Neural cell (in vitro differentiated cells): ENCODE results near the gene BLOC1S4. TPM values are rescaled to one million over a fixed set of nuclear protein-coding genes. Genes with fewer than 3 reads are reported as not detected.

ENCODE experiments used
- H2AFZ ChIP-seq: fragments of 200-600, 300-800 bp; sonication (generic), shearing (Covaris generic); 2 replicates; pipeline ENCODE4 v1.6.0; 2014; ENCODE audit warnings: low read depth, mild to moderate bottlenecking, antibody characterized with exemption, low read length, moderate library complexity
- H3F3A ChIP-seq: fragments of 200-600 bp; shearing (Covaris generic); 2 replicates; pipeline ENCODE4 v1.6.1; 2016; ENCODE audit warnings: mild to moderate bottlenecking, moderate library complexity, mixed read lengths, antibody characterized with exemption, low read length; ENCODE audit not compliant: insufficient read depth, poor library complexity, severe bottlenecking
- H3K27ac ChIP-seq: fragments of 200-600, 300-800 bp; sonication (generic), shearing (Covaris generic); 2 replicates; pipeline ENCODE4 v1.5.1; 2014; ENCODE audit warnings: mild to moderate bottlenecking, low read length, moderate library complexity
- H3K27me3 ChIP-seq: fragments of 300-800, 200-600 bp; sonication (generic), shearing (Covaris generic); 2 replicates; pipeline ENCODE4 v1.6.0; 2014; ENCODE audit warnings: mild to moderate bottlenecking, low read depth, low read length, moderate library complexity; ENCODE audit not compliant: insufficient read depth
- H3K36me3 ChIP-seq: fragments of 300-800, 200-600 bp; sonication (generic), shearing (Covaris generic); 2 replicates; pipeline ENCODE4 v1.5.1; 2014; ENCODE audit warnings: mild to moderate bottlenecking, antibody characterized with exemption, low read length, moderate library complexity; ENCODE audit not compliant: insufficient read depth
- H3K4me2 ChIP-seq: fragments of 300-800, 200-600 bp; sonication (generic), shearing (Covaris generic); 2 replicates; pipeline ENCODE4 v1.6.0; 2014; ENCODE audit warnings: mild to moderate bottlenecking, low read length
- H3K4me3 ChIP-seq: fragments of 300-800, 200-600 bp; sonication (generic), shearing (Covaris generic); 2 replicates; pipeline ENCODE4 v1.5.1; 2014; ENCODE audit warnings: mild to moderate bottlenecking, low read length, moderate library complexity
- H3K79me2 ChIP-seq: fragments of 200-600 bp; shearing (Covaris generic); replicated peaks from 2 replicates; pipeline ENCODE4 v1.6.0; 2014; ENCODE audit warnings: mild to moderate bottlenecking, low read length, moderate library complexity; ENCODE audit not compliant: insufficient read depth
- H3K9ac ChIP-seq: fragments of 300-800, 200-600 bp; sonication (generic), shearing (Covaris generic); 2 replicates; pipeline ENCODE4 v1.6.1; 2016; ENCODE audit warnings: mild to moderate bottlenecking, low read length, mixed read lengths
- H3K9me2 ChIP-seq: fragments of 200-600 bp; shearing (Covaris generic); 2 replicates; pipeline ENCODE4 v1.6.1; 2016; ENCODE audit warnings: mild to moderate bottlenecking, low read length, mixed read lengths; ENCODE audit not compliant: insufficient read depth
- H3K9me3 ChIP-seq: fragments of 200-600, 300-800 bp; sonication (generic), shearing (Covaris generic); 2 replicates; pipeline ENCODE4 v1.6.1; 2016; ENCODE audit warnings: mild to moderate bottlenecking, mixed run types, low read length, moderate library complexity, mixed read lengths
- H4K20me1 ChIP-seq: fragments of 200-600 bp; shearing (Covaris generic); 2 replicates; pipeline ENCODE4 v1.6.1; 2016; ENCODE audit warnings: mild to moderate bottlenecking, mixed run types; ENCODE audit not compliant: insufficient read depth
- EP300 ChIP-seq: fragments of 450-650 bp; conservative IDR thresholded peaks from 2 replicates; pipeline ENCODE4 v1.6.1; 2014; ENCODE audit warnings: antibody characterized with exemption, mild to moderate bottlenecking, moderate library complexity; ENCODE audit not compliant: poor library complexity, severe bottlenecking
- EZH2 ChIP-seq: fragments of 200-600, 300-800 bp; shearing (Covaris generic), sonication (generic); IDR thresholded peaks from 2 replicates; pipeline ENCODE4 v1.6.1; 2014; ENCODE audit warnings: antibody characterized with exemption, low read length, borderline replicate concordance, mild to moderate bottlenecking; ENCODE audit not compliant: insufficient read depth, poor library complexity, severe bottlenecking
- MXI1 ChIP-seq: fragments of 450-650 bp; conservative IDR thresholded peaks from 2 replicates; pipeline ENCODE4 v1.6.1; 2014; ENCODE audit warnings: antibody characterized with exemption, mild to moderate bottlenecking; ENCODE audit not compliant: poor library complexity, severe bottlenecking
- POLR2AphosphoS5 ChIP-seq: IDR thresholded peaks from 2 replicates; pipeline ENCODE4 v1.6.1; 2012
- RAD21 ChIP-seq: fragments of 450-650 bp; conservative IDR thresholded peaks from 2 replicates; pipeline ENCODE4 v1.6.1; 2014; ENCODE audit warnings: antibody characterized with exemption, mild to moderate bottlenecking, moderate library complexity
- SMC3 ChIP-seq: fragments of 450-650 bp; conservative IDR thresholded peaks from 2 replicates; pipeline ENCODE4 v1.6.1; 2014; ENCODE audit warnings: antibody characterized with exemption, mild to moderate bottlenecking, moderate library complexity; ENCODE audit not compliant: poor library complexity
- TAF1 ChIP-seq: IDR thresholded peaks from 2 replicates; pipeline ENCODE4 v1.6.1; 2012; ENCODE audit warnings: low read depth
- polyA minus RNA-seq: library from RNA; depleted of rRNA, polyadenylated mRNA; stranded (reverse); fragments of >200 nt; gene quantifications from 2 replicates; pipeline ENCODE4 v1.2.3, GENCODE V29; 2014
- polyA plus RNA-seq: library from polyadenylated mRNA; depleted of rRNA; stranded (reverse); fragments of >200 nt; gene quantifications from 2 replicates; pipeline ENCODE4 v1.2.3, GENCODE V29; 2014
- TF ChIP-seq, protein P1 (sequence below): IDR thresholded peaks from 2 replicates; pipeline ENCODE4 v1.6.1; 2012; ENCODE audit warnings: borderline replicate concordance
- TF ChIP-seq, protein P2 (sequence below): fragments of 450-650 bp; IDR thresholded peaks from 2 replicates; pipeline ENCODE4 v1.5.1; 2014; ENCODE audit warnings: antibody characterized with exemption, mild to moderate bottlenecking, moderate library complexity; ENCODE audit not compliant: poor library complexity, severe bottlenecking

BLOC1S4 gene
- polyA plus RNA-seq = 21.2 and 31.9 TPM in 2 replicates
- polyA minus RNA-seq = 21.8 and 23.1 TPM in 2 replicates

DNA sequence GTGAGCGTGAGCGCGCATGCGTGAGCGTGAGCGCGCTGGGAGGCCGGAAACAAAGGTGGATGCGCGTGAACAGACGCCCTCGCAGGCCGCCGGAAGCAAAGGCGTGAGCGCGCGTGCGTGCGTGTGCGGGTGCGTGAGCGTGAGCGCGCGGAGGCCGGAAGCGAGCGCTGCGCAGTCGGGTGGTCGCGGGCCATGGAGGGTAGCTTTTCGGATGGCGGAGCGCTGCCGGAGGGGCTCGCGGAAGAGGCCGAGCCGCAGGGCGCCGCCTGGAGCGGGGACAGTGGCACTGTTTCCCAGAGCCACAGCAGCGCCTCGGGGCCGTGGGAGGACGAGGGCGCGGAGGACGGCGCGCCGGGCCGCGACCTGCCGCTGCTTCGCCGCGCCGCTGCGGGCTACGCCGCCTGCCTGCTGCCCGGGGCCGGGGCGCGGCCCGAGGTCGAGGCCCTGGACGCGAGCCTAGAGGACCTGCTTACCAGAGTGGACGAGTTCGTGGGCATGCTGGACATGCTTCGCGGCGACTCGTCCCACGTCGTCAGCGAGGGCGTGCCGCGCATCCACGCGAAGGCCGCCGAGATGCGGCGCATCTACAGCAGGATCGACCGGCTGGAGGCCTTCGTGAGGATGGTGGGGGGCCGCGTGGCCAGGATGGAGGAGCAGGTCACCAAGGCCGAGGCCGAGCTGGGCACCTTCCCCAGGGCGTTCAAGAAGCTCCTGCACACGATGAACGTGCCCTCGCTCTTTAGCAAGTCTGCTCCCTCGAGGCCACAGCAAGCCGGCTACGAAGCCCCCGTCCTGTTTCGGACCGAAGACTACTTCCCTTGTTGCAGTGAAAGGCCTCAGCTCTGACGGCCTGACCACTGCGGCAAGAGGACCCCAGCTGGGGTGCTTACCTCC lies at the start of gene BLOC1S4:
Gene BLOC1S4, plus strand, starts transcription at position 157 of the 894 bp plus-strand sequence. Its CDS starts 36 bp downstream, at position 193.
- no peaks in the 10 kb centered on the region for H3F3A ChIP-seq
- no peaks in the 10 kb centered on the region for H3K27me3 ChIP-seq
- H3K9me2 ChIP-seq = no peaks in the 10 kb centered on the region
- TF ChIP-seq EZH2 (no peak), POLR2AphosphoS5 (peak; percentile 97), MXI1 (peak; percentile 82), TAF1 (no peak), RAD21 (peak; percentile 16), EP300 (peak; percentile 47), SMC3 (peak; percentile 50)
- TF ChIP-seq, protein P1, sequence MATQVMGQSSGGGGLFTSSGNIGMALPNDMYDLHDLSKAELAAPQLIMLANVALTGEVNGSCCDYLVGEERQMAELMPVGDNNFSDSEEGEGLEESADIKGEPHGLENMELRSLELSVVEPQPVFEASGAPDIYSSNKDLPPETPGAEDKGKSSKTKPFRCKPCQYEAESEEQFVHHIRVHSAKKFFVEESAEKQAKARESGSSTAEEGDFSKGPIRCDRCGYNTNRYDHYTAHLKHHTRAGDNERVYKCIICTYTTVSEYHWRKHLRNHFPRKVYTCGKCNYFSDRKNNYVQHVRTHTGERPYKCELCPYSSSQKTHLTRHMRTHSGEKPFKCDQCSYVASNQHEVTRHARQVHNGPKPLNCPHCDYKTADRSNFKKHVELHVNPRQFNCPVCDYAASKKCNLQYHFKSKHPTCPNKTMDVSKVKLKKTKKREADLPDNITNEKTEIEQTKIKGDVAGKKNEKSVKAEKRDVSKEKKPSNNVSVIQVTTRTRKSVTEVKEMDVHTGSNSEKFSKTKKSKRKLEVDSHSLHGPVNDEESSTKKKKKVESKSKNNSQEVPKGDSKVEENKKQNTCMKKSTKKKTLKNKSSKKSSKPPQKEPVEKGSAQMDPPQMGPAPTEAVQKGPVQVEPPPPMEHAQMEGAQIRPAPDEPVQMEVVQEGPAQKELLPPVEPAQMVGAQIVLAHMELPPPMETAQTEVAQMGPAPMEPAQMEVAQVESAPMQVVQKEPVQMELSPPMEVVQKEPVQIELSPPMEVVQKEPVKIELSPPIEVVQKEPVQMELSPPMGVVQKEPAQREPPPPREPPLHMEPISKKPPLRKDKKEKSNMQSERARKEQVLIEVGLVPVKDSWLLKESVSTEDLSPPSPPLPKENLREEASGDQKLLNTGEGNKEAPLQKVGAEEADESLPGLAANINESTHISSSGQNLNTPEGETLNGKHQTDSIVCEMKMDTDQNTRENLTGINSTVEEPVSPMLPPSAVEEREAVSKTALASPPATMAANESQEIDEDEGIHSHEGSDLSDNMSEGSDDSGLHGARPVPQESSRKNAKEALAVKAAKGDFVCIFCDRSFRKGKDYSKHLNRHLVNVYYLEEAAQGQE = peak; percentile 44
- TF ChIP-seq, protein P2, sequence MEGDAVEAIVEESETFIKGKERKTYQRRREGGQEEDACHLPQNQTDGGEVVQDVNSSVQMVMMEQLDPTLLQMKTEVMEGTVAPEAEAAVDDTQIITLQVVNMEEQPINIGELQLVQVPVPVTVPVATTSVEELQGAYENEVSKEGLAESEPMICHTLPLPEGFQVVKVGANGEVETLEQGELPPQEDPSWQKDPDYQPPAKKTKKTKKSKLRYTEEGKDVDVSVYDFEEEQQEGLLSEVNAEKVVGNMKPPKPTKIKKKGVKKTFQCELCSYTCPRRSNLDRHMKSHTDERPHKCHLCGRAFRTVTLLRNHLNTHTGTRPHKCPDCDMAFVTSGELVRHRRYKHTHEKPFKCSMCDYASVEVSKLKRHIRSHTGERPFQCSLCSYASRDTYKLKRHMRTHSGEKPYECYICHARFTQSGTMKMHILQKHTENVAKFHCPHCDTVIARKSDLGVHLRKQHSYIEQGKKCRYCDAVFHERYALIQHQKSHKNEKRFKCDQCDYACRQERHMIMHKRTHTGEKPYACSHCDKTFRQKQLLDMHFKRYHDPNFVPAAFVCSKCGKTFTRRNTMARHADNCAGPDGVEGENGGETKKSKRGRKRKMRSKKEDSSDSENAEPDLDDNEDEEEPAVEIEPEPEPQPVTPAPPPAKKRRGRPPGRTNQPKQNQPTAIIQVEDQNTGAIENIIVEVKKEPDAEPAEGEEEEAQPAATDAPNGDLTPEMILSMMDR = peak; percentile 44
- peak within 1 kb of the TSS; percentile 84 for H2AFZ ChIP-seq
- H3K4me3 ChIP-seq = peak within 1 kb of the TSS; percentile 99
- H3K36me3 ChIP-seq = no peaks in the 10 kb centered on the region
- H4K20me1 ChIP-seq = no peaks in the 10 kb centered on the region
- peak within 1 kb of the TSS; percentile 85 for H3K27ac ChIP-seq
- H3K4me2 ChIP-seq = peak within 1 kb of the TSS; percentile 86
- peak within 1 kb of the TSS; percentile 90 for H3K9ac ChIP-seq
- H3K79me2 ChIP-seq = peaks cover 21% of the 10 kb centered on the region
- H3K9me3 ChIP-seq = no peaks in the 10 kb centered on the region

- Histone ChIP-seq H3K36me3 (no peaks in the 10 kb centered on the region), H3K4me3 (no peak overlapping the region), H3K4me2 (no peak overlapping the region), H3K79me2 (no peaks in the 10 kb centered on the region), H3K9ac (no peak overlapping the region), H3F3A (no peaks in the 10 kb centered on the region), H3K27ac (no peak overlapping the region), H3K27me3 (no peaks in the 10 kb centered on the region), H3K9me3 (no peaks in the 10 kb centered on the region), H3K9me2 (no peaks in the 10 kb centered on the region), H2AFZ (no peak overlapping the region), H4K20me1 (no peaks in the 10 kb centered on the region)
- TF ChIP-seq TAF1 (no peak), POLR2AphosphoS5 (no peak), EZH2 (no peak), MXI1 (no peak), SMC3 (no peak), RAD21 (no peak), EP300 (no peak)
- TF ChIP-seq, protein P2 = no peak
- TF ChIP-seq, protein P1 = no peak
These were observed 47.6 kb upstream of the BLOC1S4 start for GRCh38 chr4:6668391-6668790.
